Measurements from ENCODE around the gene PPM1D. TPM values are rescaled to one million over a fixed set of nuclear protein-coding genes. Genes with fewer than 3 reads are reported as not detected.

The PPM1D gene
- total and polyA plus RNA-seq, 2 of the 13 experiments (the other 11 are each of a cell fraction or from before 2014, with no cell fraction given), result 8.0 to 26.2 TPM

DNA sequence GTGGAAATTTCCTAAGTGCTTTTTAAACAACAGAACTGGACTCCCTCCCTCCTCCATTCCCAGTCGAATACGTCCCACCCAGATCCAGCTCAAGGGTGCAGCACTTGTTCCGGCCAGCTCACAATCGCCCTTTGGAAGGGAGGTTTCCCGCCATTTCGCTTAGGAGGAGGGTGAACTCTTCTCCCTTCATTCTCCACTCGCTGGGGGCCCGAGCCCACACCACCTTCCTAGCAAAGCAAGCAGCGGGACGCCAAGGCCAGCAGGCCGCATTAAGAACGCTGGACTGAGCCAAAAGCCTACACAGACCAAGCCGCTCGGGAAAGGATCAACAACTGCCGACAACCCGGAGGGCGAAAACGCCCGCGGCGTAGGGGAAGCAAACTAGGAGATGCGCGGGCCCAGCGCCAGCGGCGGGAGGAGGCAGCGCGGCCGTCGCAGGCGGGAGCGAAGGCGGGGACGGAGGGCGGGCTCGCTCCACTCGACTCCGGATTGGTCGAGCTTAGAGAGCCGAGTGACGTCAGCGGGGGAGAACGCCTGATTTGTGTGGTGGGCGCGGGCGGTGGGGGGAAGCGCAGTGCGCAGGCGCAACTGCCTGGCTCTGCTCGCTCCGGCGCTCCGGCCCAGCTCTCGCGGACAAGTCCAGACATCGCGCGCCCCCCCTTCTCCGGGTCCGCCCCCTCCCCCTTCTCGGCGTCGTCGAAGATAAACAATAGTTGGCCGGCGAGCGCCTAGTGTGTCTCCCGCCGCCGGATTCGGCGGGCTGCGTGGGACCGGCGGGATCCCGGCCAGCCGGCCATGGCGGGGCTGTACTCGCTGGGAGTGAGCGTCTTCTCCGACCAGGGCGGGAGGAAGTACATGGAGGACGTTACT, at the start of gene PPM1D (continued):
- TF ChIP-seq, protein P1, sequence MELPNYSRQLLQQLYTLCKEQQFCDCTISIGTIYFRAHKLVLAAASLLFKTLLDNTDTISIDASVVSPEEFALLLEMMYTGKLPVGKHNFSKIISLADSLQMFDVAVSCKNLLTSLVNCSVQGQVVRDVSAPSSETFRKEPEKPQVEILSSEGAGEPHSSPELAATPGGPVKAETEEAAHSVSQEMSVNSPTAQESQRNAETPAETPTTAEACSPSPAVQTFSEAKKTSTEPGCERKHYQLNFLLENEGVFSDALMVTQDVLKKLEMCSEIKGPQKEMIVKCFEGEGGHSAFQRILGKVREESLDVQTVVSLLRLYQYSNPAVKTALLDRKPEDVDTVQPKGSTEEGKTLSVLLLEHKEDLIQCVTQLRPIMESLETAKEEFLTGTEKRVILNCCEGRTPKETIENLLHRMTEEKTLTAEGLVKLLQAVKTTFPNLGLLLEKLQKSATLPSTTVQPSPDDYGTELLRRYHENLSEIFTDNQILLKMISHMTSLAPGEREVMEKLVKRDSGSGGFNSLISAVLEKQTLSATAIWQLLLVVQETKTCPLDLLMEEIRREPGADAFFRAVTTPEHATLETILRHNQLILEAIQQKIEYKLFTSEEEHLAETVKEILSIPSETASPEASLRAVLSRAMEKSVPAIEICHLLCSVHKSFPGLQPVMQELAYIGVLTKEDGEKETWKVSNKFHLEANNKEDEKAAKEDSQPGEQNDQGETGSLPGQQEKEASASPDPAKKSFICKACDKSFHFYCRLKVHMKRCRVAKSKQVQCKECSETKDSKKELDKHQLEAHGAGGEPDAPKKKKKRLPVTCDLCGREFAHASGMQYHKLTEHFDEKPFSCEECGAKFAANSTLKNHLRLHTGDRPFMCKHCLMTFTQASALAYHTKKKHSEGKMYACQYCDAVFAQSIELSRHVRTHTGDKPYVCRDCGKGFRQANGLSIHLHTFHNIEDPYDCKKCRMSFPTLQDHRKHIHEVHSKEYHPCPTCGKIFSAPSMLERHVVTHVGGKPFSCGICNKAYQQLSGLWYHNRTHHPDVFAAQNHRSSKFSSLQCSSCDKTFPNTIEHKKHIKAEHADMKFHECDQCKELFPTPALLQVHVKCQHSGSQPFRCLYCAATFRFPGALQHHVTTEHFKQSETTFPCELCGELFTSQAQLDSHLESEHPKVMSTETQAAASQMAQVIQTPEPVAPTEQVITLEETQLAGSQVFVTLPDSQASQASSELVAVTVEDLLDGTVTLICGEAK (IDR thresholded peaks at IDR 0.05), result no peak
- TF ChIP-seq, protein P1 (CRISPR knock-in tag; IDR thresholded peaks at IDR 0.05), result peak; percentile 66
- TF ChIP-seq, protein P2, sequence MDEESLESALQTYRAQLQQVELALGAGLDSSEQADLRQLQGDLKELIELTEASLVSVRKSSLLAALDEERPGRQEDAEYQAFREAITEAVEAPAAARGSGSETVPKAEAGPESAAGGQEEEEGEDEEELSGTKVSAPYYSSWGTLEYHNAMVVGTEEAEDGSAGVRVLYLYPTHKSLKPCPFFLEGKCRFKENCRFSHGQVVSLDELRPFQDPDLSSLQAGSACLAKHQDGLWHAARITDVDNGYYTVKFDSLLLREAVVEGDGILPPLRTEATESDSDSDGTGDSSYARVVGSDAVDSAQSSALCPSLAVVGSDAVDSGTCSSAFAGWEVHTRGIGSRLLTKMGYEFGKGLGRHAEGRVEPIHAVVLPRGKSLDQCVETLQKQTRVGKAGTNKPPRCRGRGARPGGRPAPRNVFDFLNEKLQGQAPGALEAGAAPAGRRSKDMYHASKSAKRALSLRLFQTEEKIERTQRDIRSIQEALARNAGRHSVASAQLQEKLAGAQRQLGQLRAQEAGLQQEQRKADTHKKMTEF (CRISPR knock-in tag; IDR thresholded peaks at IDR 0.05), result peak; percentile 93
- TF ChIP-seq TCF12 (IDR thresholded peaks at IDR 0.05) (no peak), TCF12 (CRISPR knock-in tag; IDR thresholded peaks at IDR 0.05) (0 out of 2 replicates have a peak, but pooled peaks have one; percentile 75), FOXP1 (IDR thresholded peaks at IDR 0.05) (0 out of 2 replicates have a peak, but pooled peaks have one; percentile 11), FOXP1 (CRISPR knock-in tag; IDR thresholded peaks at IDR 0.05) (no peak; the same call in 1 of the 2 replicates), POLR2G (IDR thresholded peaks at IDR 0.05; ENCODE audit: low read depth, low read length) (peak; percentile 98), MEIS1 (CRISPR knock-in tag; IDR thresholded peaks at IDR 0.05; ENCODE audit: borderline replicate concordance) (0 out of 2 replicates have a peak, but pooled peaks have one; percentile 67), ARNTL (CRISPR knock-in tag; IDR thresholded peaks at IDR 0.05) (peak; percentile 81), ZSCAN22 (CRISPR knock-in tag; IDR thresholded peaks at IDR 0.05) (0 out of 2 replicates have a peak, but pooled peaks have one; percentile 44), REXO4 (CRISPR knock-in tag; IDR thresholded peaks at IDR 0.05; ENCODE audit: borderline replicate concordance) (no peak), SP5 (CRISPR knock-in tag; IDR thresholded peaks at IDR 0.05; ENCODE audit: borderline replicate concordance, low read depth) (peak; percentile 87), ARNT (IDR thresholded peaks at IDR 0.05) (no peak), CREM (IDR thresholded peaks at IDR 0.05) (peak; percentile 75), CREM (CRISPR knock-in tag; IDR thresholded peaks at IDR 0.05) (no peak), NFKB2 (CRISPR knock-in tag; IDR thresholded peaks at IDR 0.05; ENCODE audit: borderline replicate concordance) (peak; percentile 99), CCDC6 (CRISPR knock-in tag; IDR thresholded peaks at IDR 0.05) (peak; percentile 88; the same call in 1 of the 2 replicates), SNRNP70 (IDR thresholded peaks at IDR 0.05; ENCODE audit: low read depth, low read length) (no peak), ZNF3 (CRISPR knock-in tag; IDR thresholded peaks at IDR 0.05) (0 out of 2 replicates have a peak, but pooled peaks have one; percentile 8)
- TF ChIP-seq, protein P3, sequence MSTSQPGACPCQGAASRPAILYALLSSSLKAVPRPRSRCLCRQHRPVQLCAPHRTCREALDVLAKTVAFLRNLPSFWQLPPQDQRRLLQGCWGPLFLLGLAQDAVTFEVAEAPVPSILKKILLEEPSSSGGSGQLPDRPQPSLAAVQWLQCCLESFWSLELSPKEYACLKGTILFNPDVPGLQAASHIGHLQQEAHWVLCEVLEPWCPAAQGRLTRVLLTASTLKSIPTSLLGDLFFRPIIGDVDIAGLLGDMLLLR (CRISPR knock-in tag; IDR thresholded peaks at IDR 0.05), result peak; percentile 87

Measured in HepG2 (cell line).